Urinary bladder (tissue), 4 donors: Measurements from ENCODE around the gene KLHDC3. TPM values are rescaled to one million over a fixed set of nuclear protein-coding genes. Genes with fewer than 3 reads are reported as not detected.

Source experiments
- DNase-seq: peaks from one replicate; pipeline ENCODE4 v3.0.0-alpha.2; 2015; ENCODE audit errors: extremely low spot score
- H3K27ac ChIP-seq: one replicate; pipeline ENCODE4 v1.5.1; 2013; ENCODE audit warnings: low read depth, mild to moderate bottlenecking, moderate library complexity
- H3K36me3 ChIP-seq: one replicate; pipeline ENCODE4 v1.6.1; 2013; ENCODE audit warnings: mild to moderate bottlenecking, moderate library complexity; ENCODE audit not compliant: insufficient read depth
- H3K4me1 ChIP-seq: one replicate; pipeline ENCODE4 v1.6.1; 2013; ENCODE audit warnings: mild to moderate bottlenecking, moderate library complexity; ENCODE audit not compliant: insufficient read depth
- H3K4me3 ChIP-seq: one replicate; pipeline ENCODE4 v1.5.1; 2013; ENCODE audit warnings: low read depth, low read length
- WGBS: extraction: QIAGEN DNeasy Blood & Tissue Kit; methylation state at CpG from one replicate; pipeline ENCODE4 v1.1.7; 2013; 5-methylcytosine and 5-hydroxymethylcytosine counted together
- polyA plus RNA-seq: library from polyadenylated mRNA; stranded (reverse); fragments of 200-250 nt; gene quantifications from one replicate; pipeline ENCODE4 v1.2.3, GENCODE V29; 2013
- total RNA-seq: library from RNA; depleted of rRNA; stranded (reverse); fragments of >200 nt; gene quantifications from one replicate; pipeline ENCODE4 v1.2.3, GENCODE V29; 2014
- donor health status: healthy with polysubstance abuse.
- donor health status: healthy.

The KLHDC3 gene
- total and polyA plus RNA-seq, 2 donors = 75.8 to 90.4 TPM

DNA sequence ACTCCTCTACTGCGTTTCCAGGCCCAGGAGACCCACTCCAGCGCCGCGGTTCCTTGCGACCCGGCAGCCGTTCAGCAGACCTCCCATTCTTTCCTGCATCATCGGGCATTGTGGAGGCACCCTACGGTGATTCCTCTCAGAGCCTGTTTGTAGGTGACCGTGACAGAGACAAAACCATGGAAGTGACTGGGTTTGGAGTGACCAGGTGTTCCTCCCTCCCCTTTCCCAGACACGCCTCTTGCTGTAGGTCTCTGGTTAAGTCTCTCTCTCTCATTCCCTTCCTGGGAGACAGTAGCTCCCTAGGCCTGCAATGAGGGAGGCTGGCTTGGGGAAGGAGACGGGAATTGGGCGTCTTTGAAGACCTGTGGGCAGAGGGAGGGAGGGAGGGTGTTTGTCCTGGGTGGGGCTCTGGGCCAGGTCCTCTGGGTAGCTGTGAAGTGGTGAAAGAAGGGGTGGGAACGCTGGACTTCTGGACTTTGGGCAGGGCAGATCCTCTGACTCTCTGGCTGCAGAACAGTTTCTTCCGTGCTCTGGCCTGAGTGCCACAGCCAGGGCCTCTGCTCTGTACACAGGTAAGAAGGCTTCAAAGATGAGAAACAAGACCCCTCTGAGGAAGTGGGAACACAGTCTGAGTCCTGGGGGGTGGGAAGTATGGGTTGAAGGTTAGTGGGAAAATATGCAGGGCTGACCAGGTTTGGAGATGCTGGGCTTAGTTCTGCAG lies 46.1 kb downstream of the KLHDC3 start:
- no peaks in the 10 kb centered on the region for H3K36me3 ChIP-seq
- no peaks in the 10 kb centered on the region for H3K4me1 ChIP-seq
- DNase-seq = no peak
- H3K27ac ChIP-seq = peak overlapping the region; percentile 84
- peak overlapping the region; percentile 65 for H3K4me3 ChIP-seq
- WGBS = 11% methylated on average over 15 of the region's 15 CpGs

DNA sequence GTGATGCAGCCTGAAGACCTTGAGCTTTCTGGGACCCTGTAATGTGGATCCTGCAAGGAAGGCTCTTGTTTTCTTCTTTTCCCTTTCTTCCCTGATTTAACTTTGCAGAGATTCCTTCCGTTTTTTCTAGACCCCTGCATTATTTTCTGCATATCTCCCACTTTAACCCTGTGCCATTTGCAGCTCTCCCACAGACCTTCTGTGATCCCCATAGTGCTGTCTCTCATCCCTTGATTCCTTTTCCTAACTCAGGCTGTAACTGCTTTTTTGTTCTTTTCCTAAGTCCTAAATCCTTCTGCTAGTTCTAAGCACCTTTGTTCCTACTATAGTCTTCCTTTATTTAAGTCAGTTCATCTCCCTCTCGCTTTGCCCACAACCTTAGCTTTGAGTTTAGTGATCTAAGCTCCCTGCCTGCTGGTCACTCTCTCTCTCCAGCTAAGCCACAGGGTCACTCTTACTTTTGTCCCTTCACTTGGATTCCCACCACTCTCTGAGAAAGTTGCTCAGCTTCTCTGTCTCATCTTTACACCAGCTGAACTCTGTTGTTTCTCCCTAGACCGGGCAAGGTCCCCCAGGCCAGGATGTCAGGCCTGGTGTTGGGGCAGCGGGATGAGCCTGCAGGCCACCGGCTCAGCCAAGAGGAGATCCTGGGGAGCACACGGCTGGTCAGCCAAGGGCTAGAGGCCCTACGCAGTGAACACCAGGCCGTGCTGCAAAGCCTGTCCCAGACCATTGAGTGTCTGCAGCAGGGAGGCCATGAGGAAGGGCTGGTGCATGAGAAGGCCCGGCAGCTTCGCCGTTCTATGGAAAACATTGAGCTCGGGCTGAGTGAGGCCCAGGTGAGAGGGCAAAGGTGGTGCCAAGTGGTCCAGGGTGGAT lies 46.9 kb downstream of the KLHDC3 start:
- no peaks in the 10 kb centered on the region for H3K4me1 ChIP-seq
- 86% methylated on average over 12 of the region's 12 CpGs for WGBS
- H3K36me3 ChIP-seq = no peaks in the 10 kb centered on the region
- no peak overlapping the region for H3K4me3 ChIP-seq
- no peak overlapping the region for H3K27ac ChIP-seq
- no peak for DNase-seq

DNA sequence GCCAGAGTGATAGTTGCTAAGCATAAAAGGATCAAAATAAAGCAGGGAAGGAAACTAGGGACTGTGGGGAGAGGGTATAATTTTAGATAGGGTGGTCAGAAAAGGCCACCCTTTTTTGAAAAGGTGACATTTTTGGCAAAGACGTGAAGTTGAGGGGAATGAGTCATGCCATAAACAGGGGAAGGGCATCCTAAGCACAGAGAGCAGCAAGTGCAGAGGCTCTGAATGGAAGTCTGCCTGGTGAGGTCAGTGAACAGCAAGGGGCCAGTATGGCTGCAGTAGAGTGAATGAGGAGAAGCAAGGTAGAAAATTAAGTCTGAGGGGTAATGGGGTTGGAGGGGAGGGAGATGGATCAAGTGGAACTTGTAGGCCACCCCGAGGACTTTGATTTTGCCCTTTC lies 47.8 kb downstream of the KLHDC3 start:
- 78% methylated on average over 2 of the region's 2 CpGs for WGBS
- no peaks in the 10 kb centered on the region for H3K36me3 ChIP-seq

DNA sequence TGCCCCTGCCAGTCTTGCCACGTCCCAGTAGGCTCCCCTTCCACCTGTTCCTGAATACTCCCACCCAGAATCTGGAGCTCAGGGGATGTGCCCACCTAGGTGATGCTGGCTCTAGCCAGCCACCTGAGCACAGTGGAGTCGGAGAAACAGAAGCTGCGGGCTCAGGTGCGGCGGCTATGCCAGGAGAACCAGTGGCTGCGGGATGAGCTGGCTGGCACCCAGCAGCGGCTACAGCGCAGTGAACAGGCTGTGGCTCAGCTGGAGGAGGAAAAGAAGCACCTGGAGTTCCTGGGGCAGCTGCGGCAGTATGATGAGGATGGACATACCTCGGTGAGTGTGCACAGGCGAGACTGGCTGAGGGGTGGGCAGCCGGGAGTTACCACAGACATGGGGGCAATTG lies 48.8 kb downstream of the KLHDC3 start:
- no peak for DNase-seq
- no peak overlapping the region for H3K27ac ChIP-seq
- H3K4me1 ChIP-seq = no peaks in the 10 kb centered on the region
- H3K4me3 ChIP-seq = no peak overlapping the region
- no peaks in the 10 kb centered on the region for H3K36me3 ChIP-seq
- WGBS = 93% methylated on average over 12 of the region's 12 CpGs

More for the DNA sequence above, 47.8 kb downstream of the KLHDC3 start:
- no peak overlapping the region for H3K27ac ChIP-seq
- no peak overlapping the region for H3K4me3 ChIP-seq
- DNase-seq = no peak
- H3K4me1 ChIP-seq = no peaks in the 10 kb centered on the region

DNA sequence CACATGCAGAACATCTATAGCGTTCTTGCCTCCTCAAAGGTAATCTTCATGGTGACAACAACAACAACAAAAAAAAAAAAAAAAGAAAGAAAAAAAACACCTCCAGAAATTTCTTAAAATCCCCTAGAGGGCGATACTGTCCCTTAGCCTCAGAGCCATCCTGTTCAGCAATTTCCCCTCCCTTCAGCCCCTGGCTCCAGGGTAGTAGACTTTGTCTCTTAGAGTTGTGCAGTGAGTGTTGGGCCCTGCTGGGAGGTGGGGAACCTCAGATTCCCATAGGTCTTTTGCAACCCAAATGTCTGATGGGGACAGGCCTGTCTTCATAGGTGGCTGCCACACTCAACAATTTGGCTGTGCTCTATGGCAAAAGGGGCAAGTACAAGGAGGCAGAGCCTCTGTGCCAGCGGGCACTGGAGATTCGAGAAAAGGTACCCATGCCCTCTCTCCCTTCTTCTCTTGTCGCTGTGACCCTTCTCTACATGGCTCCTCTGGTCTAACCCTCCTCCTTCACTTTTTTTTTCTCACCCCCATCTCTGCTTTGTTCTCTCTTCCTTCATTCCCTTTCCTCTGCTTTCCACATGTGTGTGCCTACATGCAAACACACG lies 56.1 kb downstream of the KLHDC3 start:
- no peak for DNase-seq
- 57% methylated on average over 6 of the region's 6 CpGs for WGBS
- no peak overlapping the region for H3K4me3 ChIP-seq
- no peaks in the 10 kb centered on the region for H3K36me3 ChIP-seq
- no peak overlapping the region for H3K27ac ChIP-seq
- H3K4me1 ChIP-seq = no peaks in the 10 kb centered on the region

Other genes starting within 250 kb of the KLHDC3 start
- gene BICRAL, start 232.2 kb upstream of the KLHDC3 start, total RNA-seq = 16.2 TPM
- gene BICRAL, start 232.2 kb upstream of the KLHDC3 start, polyA plus RNA-seq = 12.3 TPM
- 96.9 TPM for gene RPL7L1, start 134.6 kb upstream of the KLHDC3 start, total RNA-seq
- gene RPL7L1, start 134.6 kb upstream of the KLHDC3 start, polyA plus RNA-seq = 48.8 TPM
- not detected for gene PTCRA, start 98.2 kb upstream of the KLHDC3 start, total RNA-seq
- not detected for gene PTCRA, start 98.2 kb upstream of the KLHDC3 start, polyA plus RNA-seq
- gene CNPY3, start 84.8 kb upstream of the KLHDC3 start, total RNA-seq = 15.8 TPM
- gene CNPY3, start 84.8 kb upstream of the KLHDC3 start, polyA plus RNA-seq = 43.8 TPM
- 0.42 TPM for gene GNMT, start 53.5 kb upstream of the KLHDC3 start, total RNA-seq
- 0.52 TPM for gene GNMT, start 53.5 kb upstream of the KLHDC3 start, polyA plus RNA-seq
- gene PEX6, start 35.1 kb upstream of the KLHDC3 start, total RNA-seq = 12.2 TPM
- gene PEX6, start 35.1 kb upstream of the KLHDC3 start, polyA plus RNA-seq = 18.9 TPM
- 30.1 TPM for gene PPP2R5D, start 29.7 kb upstream of the KLHDC3 start, total RNA-seq
- gene PPP2R5D, start 29.7 kb upstream of the KLHDC3 start, polyA plus RNA-seq = 43.0 TPM
- 29.1 TPM for gene MEA1, start 303 bp upstream of the KLHDC3 start, total RNA-seq
- gene MEA1, start 303 bp upstream of the KLHDC3 start, polyA plus RNA-seq = 87.7 TPM
- gene RRP36, start 7.4 kb downstream of the KLHDC3 start, total RNA-seq = 37.1 TPM
- gene RRP36, start 7.4 kb downstream of the KLHDC3 start, polyA plus RNA-seq = 38.1 TPM
- gene CUL7, start 39.6 kb downstream of the KLHDC3 start, total RNA-seq = 26.5 TPM
- gene CUL7, start 39.6 kb downstream of the KLHDC3 start, polyA plus RNA-seq = 10.8 TPM
- gene MRPL2, start 45.2 kb downstream of the KLHDC3 start, total RNA-seq = 9.3 TPM
- 61.6 TPM for gene MRPL2, start 45.2 kb downstream of the KLHDC3 start, polyA plus RNA-seq
- 17.1 TPM for gene KLC4, start 45.4 kb downstream of the KLHDC3 start, total RNA-seq
- 31.9 TPM for gene KLC4, start 45.4 kb downstream of the KLHDC3 start, polyA plus RNA-seq
- 89.6 TPM for gene PTK7, start 62.1 kb downstream of the KLHDC3 start, total RNA-seq
- 49.6 TPM for gene PTK7, start 62.1 kb downstream of the KLHDC3 start, polyA plus RNA-seq
- gene SRF, start 157.0 kb downstream of the KLHDC3 start, total RNA-seq = 19.2 TPM
- gene SRF, start 157.0 kb downstream of the KLHDC3 start, polyA plus RNA-seq = 116 TPM
- 20.6 TPM for gene CUL9, start 167.9 kb downstream of the KLHDC3 start, total RNA-seq
- gene CUL9, start 167.9 kb downstream of the KLHDC3 start, polyA plus RNA-seq = 23.5 TPM
- 18.2 TPM for gene DNPH1, start 215.2 kb downstream of the KLHDC3 start, total RNA-seq
- gene DNPH1, start 215.2 kb downstream of the KLHDC3 start, polyA plus RNA-seq = 108 TPM
- gene TTBK1, start 229.2 kb downstream of the KLHDC3 start, total RNA-seq = 0.32 TPM
- 0.20 TPM for gene TTBK1, start 229.2 kb downstream of the KLHDC3 start, polyA plus RNA-seq